ENCODE results near the gene NOVA2. TPM values are rescaled to one million over a fixed set of nuclear protein-coding genes. Genes with fewer than 3 reads are reported as not detected.
"Not testable (repeated sequence)": the region's sequence is repeated elsewhere in the genome, so short reads cannot be mapped to it uniquely, and the experiment has no call there.

The NOVA2 gene
- total and polyA plus RNA-seq, 8 donors, result 6.4 to 13.9 (median 11.5) TPM

DNA sequence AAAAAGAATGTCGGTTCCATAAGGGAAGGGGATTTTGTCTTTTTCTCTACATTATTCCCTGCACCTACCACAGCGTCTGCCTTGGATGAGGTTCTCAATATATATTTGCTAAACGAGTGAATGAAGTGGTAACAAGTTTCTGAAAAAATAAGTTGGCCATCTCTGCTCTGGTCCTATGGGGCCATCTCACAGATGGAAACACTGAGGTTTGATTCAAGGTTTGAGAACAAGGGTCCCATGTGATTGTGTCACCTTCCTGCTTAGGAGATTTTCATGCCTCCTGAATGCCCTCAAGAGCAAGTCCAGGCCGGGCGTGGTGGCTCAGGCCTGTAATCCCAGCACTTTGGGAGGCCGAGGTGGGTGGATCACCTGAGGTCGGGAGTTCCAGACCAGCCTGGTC is 74.4 kb downstream of the NOVA2 start:
- peaks cover 11 to 20% of the 10 kb centered on the region in 2 donors for H3K4me1 ChIP-seq
- no peak overlapping the region for H3K27ac ChIP-seq
- no peaks in the 10 kb centered on the region for H3K9me3 ChIP-seq
- H3K27me3 ChIP-seq, result no peaks in the 10 kb centered on the region
- H3K4me3 ChIP-seq, result no peak overlapping the region
- ATAC-seq (no peak), DNase-seq (no peak)
- TF ChIP-seq CTCF (IDR thresholded peaks at IDR 0.05), result no peak
- H3K36me3 ChIP-seq, result peaks cover 0 to 37% of the 10 kb centered on the region in 2 donors
- intact Hi-C loops (cut with DNase I), result no loop called here

GRCh38 chr19:45897261-45897812 is 76.3 kb downstream of the NOVA2 start:
- no peaks in the 10 kb centered on the region for H3K27me3 ChIP-seq
- H3K4me3 ChIP-seq, result no peak overlapping the region
- no peak for TF ChIP-seq CTCF (IDR thresholded peaks at IDR 0.05)
- DNase-seq (no peak), ATAC-seq (no peak)
- H3K36me3 ChIP-seq, result peaks cover 0 to 37% of the 10 kb centered on the region in 2 donors
- intact Hi-C loops (cut with DNase I), result no loop called here
- peaks cover 8 to 11% of the 10 kb centered on the region in 2 donors for H3K4me1 ChIP-seq
- no peaks in the 10 kb centered on the region for H3K9me3 ChIP-seq
- no peak overlapping the region for H3K27ac ChIP-seq

GRCh38 chr19:45895983-45896599 is 77.6 kb downstream of the NOVA2 start:
- H3K27me3 ChIP-seq; intact Hi-C loops (cut with DNase I): not testable (repeated sequence)

GRCh38 chr19:45895519-45895972 is 78.1 kb downstream of the NOVA2 start:
- H3K4me1 ChIP-seq, result peaks cover 0 to 1% of the 10 kb centered on the region in 2 donors
- DNase-seq (no peak), ATAC-seq (no peak)
- intact Hi-C loops (cut with DNase I), result no loop called here
- H3K27me3 ChIP-seq, result no peaks in the 10 kb centered on the region
- H3K4me3 ChIP-seq, result no peak overlapping the region
- no peaks in the 10 kb centered on the region for H3K9me3 ChIP-seq
- peaks cover 0 to 48% of the 10 kb centered on the region in 2 donors for H3K36me3 ChIP-seq
- H3K27ac ChIP-seq, result no peak overlapping the region
- TF ChIP-seq CTCF (IDR thresholded peaks at IDR 0.05), result no peak

More at GRCh38 chr19:45895983-45896599, 77.6 kb downstream of the NOVA2 start:
- ATAC-seq, H3K4me3 ChIP-seq, DNase-seq, H3K27ac ChIP-seq, H3K4me1 ChIP-seq, H3K9me3 ChIP-seq: not testable (repeated sequence)
- H3K36me3 ChIP-seq, result peaks cover 0 to 42% of the 10 kb centered on the region in 2 donors

DNA sequence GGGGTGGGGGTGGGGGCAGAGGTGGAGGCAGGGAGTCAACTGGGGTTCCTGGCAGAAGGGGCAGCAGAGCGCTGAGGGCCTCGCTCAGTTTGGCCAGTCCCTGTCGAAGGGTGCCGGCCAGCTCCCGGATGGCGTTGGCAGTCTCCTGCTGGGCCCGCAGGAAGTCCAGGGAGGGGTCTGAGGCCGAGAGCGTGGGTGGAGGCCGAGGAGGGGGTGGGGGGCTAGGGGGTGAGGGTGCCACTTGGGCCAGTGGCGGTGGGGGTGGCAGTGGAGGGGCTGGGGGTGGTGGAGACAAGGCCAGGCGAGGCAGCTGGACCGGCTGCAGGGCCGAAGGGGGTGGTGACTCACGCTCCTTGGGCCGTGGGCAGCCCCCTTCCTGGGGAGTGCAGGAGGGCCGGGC is 82.8 kb downstream of the NOVA2 start:
- DNase-seq (no peak), ATAC-seq (no peak)
- Histone ChIP-seq H3K36me3 (peaks cover 0 to 27% of the 10 kb centered on the region in 2 donors), H3K27ac (no peak overlapping the region), H3K4me3 (no peak overlapping the region), H3K27me3 (no peaks in the 10 kb centered on the region), H3K4me1 (peaks cover 0 to 8% of the 10 kb centered on the region in 2 donors), H3K9me3 (no peaks in the 10 kb centered on the region)
- no peak for TF ChIP-seq CTCF (IDR thresholded peaks at IDR 0.05)
- intact Hi-C loops (cut with DNase I), result no loop called here

Measured in left lung (tissue), 10 donors.